HEK293 (cell line): ENCODE results near the gene TYRP1.
"Not testable (repeated sequence)": the region's sequence is repeated elsewhere in the genome, so short reads cannot be mapped to it uniquely, and the experiment has no call there.

Source experiments
- CTCF ChIA-PET: fragments of 350-600 bp; formaldehyde crosslinking; extraction: SDS; loops from one replicate; lab custom pipeline; 2021; ENCODE audit warnings: antibody characterized with exemption; lab: Yijun Ruan, JAX
- POLR2A ChIA-PET: fragments of 300-600 bp; formaldehyde crosslinking; extraction: SDS; loops from one replicate; lab custom pipeline; 2020; ENCODE audit warnings: antibody characterized with exemption, inconsistent platforms; lab: Yijun Ruan, JAX
- H3K27ac ChIP-seq: fragments of 200-500 bp; sonication (Bioruptor generic); 2 replicates; pipeline ENCODE4 v1.5.1; 2014; ENCODE audit warnings: low read depth, low read length, control low read depth, inconsistent platforms; ENCODE audit errors: extremely low read depth
- H3K36me3 ChIP-seq, 2 experiments: fragments of 200-500 bp in 1 of 2; sonication (Bioruptor generic) in 1 of 2; 1 replicate in 1 of 2; 2 replicates in 1 of 2; pipeline ENCODE4 v1.5.1; 2014 to 2017; ENCODE audit warnings: inconsistent platforms in 2 of 2, low read length in 2 of 2; ENCODE audit not compliant: control insufficient read depth in 2 of 2, insufficient read depth in 1 of 2
- H3K4me1 ChIP-seq: fragments of 200-500 bp; sonication (Bioruptor generic); 2 replicates; pipeline ENCODE4 v1.5.1; 2014; ENCODE audit warnings: mild to moderate bottlenecking, low read length, inconsistent platforms; ENCODE audit not compliant: control insufficient read depth, insufficient read depth
- H3K4me3 ChIP-seq: 2 replicates; pipeline ENCODE4 v1.5.1; 2011; ENCODE audit warnings: low read depth, mild to moderate bottlenecking, control low read depth, low read length, moderate library complexity
- H3K9me3 ChIP-seq: fragments of 200-500 bp; sonication (Bioruptor generic); 2 replicates; pipeline ENCODE4 v1.5.1; 2014; ENCODE audit warnings: low read depth, low read length, inconsistent platforms; ENCODE audit not compliant: control insufficient read depth, insufficient read depth
- BCL11A ChIP-seq: fragments of 450-650 bp; formaldehyde crosslinking; IDR thresholded peaks from 2 replicates; pipeline ENCODE4 v1.5.1; 2016; ENCODE audit warnings: low read depth, missing biosample characterization, missing genetic modification characterization
- EGR2 ChIP-seq: fragments of 450-650 bp; formaldehyde crosslinking; IDR thresholded peaks from 2 replicates; pipeline ENCODE4 v1.5.1; 2016; ENCODE audit warnings: low read depth, missing biosample characterization, missing genetic modification characterization
- GLI2 ChIP-seq: fragments of 450-650 bp; formaldehyde crosslinking; IDR thresholded peaks from 2 replicates; pipeline ENCODE4; 2017; ENCODE audit warnings: missing biosample characterization, missing genetic modification characterization, low read depth, borderline replicate concordance
- HIC1 ChIP-seq: fragments of 450-650 bp; formaldehyde crosslinking; IDR thresholded peaks from 2 replicates; pipeline ENCODE4 v1.5.1; 2016; ENCODE audit warnings: missing biosample characterization, missing genetic modification characterization
- HOXC10 ChIP-seq: sonication (generic); formaldehyde crosslinking; IDR thresholded peaks from 2 replicates; pipeline ENCODE4 v1.8.1; 2023; ENCODE audit warnings: mild to moderate bottlenecking, missing genetic modification reagents
- KLF17 ChIP-seq: fragments of 450-650 bp; formaldehyde crosslinking; IDR thresholded peaks from 2 replicates; pipeline ENCODE4 v1.5.1; 2016; ENCODE audit warnings: missing biosample characterization, missing genetic modification characterization
- MEIS1 ChIP-seq: sonication (generic); formaldehyde crosslinking; IDR thresholded peaks from 2 replicates; pipeline ENCODE4 v1.8.1; 2022; ENCODE audit warnings: missing genetic modification reagents, mild to moderate bottlenecking, borderline replicate concordance
- PRDM4 ChIP-seq: fragments of 450-650 bp; formaldehyde crosslinking; IDR thresholded peaks from 2 replicates; pipeline ENCODE4 v1.5.1; 2017; ENCODE audit warnings: missing biosample characterization, missing genetic modification characterization
- SCRT1 ChIP-seq: fragments of 450-650 bp; formaldehyde crosslinking; IDR thresholded peaks from 2 replicates; pipeline ENCODE4 v1.5.1; 2016; ENCODE audit warnings: missing biosample characterization, missing genetic modification characterization, borderline replicate concordance
- ZBTB17 ChIP-seq: fragments of 450-650 bp; formaldehyde crosslinking; IDR thresholded peaks from 2 replicates; pipeline ENCODE4 v1.5.1; 2016; ENCODE audit warnings: missing biosample characterization, missing genetic modification characterization
- ZBTB6 ChIP-seq: fragments of 450-650 bp; formaldehyde crosslinking; IDR thresholded peaks from 2 replicates; pipeline ENCODE4 v1.5.1; 2017; ENCODE audit warnings: missing biosample characterization, missing genetic modification characterization
- ZNF10 ChIP-seq: fragments of 450-650 bp; formaldehyde crosslinking; IDR thresholded peaks from 2 replicates; pipeline ENCODE4 v1.5.1; 2017; ENCODE audit warnings: missing biosample characterization, missing genetic modification characterization
- ZNF157 ChIP-seq: fragments of 450-650 bp; formaldehyde crosslinking; IDR thresholded peaks from 2 replicates; pipeline ENCODE4 v1.5.1; 2016; ENCODE audit warnings: missing biosample characterization, missing genetic modification characterization
- ZNF391 ChIP-seq: fragments of 450-650 bp; formaldehyde crosslinking; IDR thresholded peaks from 2 replicates; pipeline ENCODE4 v1.5.1; 2016; ENCODE audit warnings: low read depth, missing biosample characterization, missing genetic modification characterization, borderline replicate concordance
- ZNF394 ChIP-seq: fragments of 450-650 bp; formaldehyde crosslinking; IDR thresholded peaks from 2 replicates; pipeline ENCODE4 v1.5.1; 2016; ENCODE audit warnings: missing biosample characterization, missing genetic modification characterization, mild to moderate bottlenecking, moderate library complexity, borderline replicate concordance
- ZNF416 ChIP-seq: fragments of 450-650 bp; formaldehyde crosslinking; IDR thresholded peaks from 2 replicates; pipeline ENCODE4 v1.5.1; 2016; ENCODE audit warnings: missing biosample characterization, missing genetic modification characterization
- ZNF501 ChIP-seq: fragments of 450-650 bp; formaldehyde crosslinking; IDR thresholded peaks from 2 replicates; pipeline ENCODE4 v1.5.1; 2016; ENCODE audit warnings: missing biosample characterization, missing genetic modification characterization
- ZNF510 ChIP-seq: fragments of 450-650 bp; formaldehyde crosslinking; IDR thresholded peaks from 2 replicates; pipeline ENCODE4 v1.5.1; 2018; ENCODE audit warnings: mild to moderate bottlenecking, missing genetic modification characterization, missing biosample characterization; ENCODE audit not compliant: insufficient replicate concordance
- ZNF621 ChIP-seq: fragments of 450-650 bp; formaldehyde crosslinking; IDR thresholded peaks from 2 replicates; pipeline ENCODE4 v1.5.1; 2017; ENCODE audit warnings: missing biosample characterization, missing genetic modification characterization
- ZNF654 ChIP-seq: fragments of 450-650 bp; formaldehyde crosslinking; IDR thresholded peaks from 2 replicates; pipeline ENCODE4 v1.5.1; 2016; ENCODE audit warnings: low read depth, missing biosample characterization, missing genetic modification characterization
- ZNF747 ChIP-seq: fragments of 450-650 bp; formaldehyde crosslinking; IDR thresholded peaks from 2 replicates; pipeline ENCODE4 v1.5.1; 2016; ENCODE audit warnings: missing biosample characterization, missing genetic modification characterization

TYRP1 gene

GRCh38 chr9:12674961-12675360, 18.2 kb upstream of the TYRP1 start:
- no peak for TF ChIP-seq ZNF501 (tag by site-specific recombination)
- TF ChIP-seq ZNF510: no peak
- no peak for TF ChIP-seq MEIS1 (CRISPR knock-in tag)
- POLR2A ChIA-PET: no interaction called here
- CTCF ChIA-PET: no interaction called here

GRCh38 chr9:12677462-12678126, 15.6 kb upstream of the TYRP1 start:
- H3K36me3 ChIP-seq, H3K4me1 ChIP-seq, POLR2A ChIA-PET, H3K27ac ChIP-seq, H3K9me3 ChIP-seq, H3K4me3 ChIP-seq: not testable (repeated sequence)
- CTCF ChIA-PET: interaction anchor here (0.7 kb wide), 1 partner anchor 117 kb away, joined by 3 read pairs; no protein-coding TSS in a partner anchor

More at GRCh38 chr9:12674961-12675360, 18.2 kb upstream of the TYRP1 start:
- H3K27ac ChIP-seq: no peak overlapping the region
- H3K4me1 ChIP-seq: no peaks in the 10 kb centered on the region
- H3K4me3 ChIP-seq: no peak overlapping the region
- no peaks in the 10 kb centered on the region for H3K36me3 ChIP-seq
- H3K9me3 ChIP-seq: no peaks in the 10 kb centered on the region

- Histone ChIP-seq H3K27ac (no peak overlapping the region), H3K36me3 (no peaks in the 10 kb centered on the region), H3K9me3 (no peaks in the 10 kb centered on the region), H3K4me1 (no peaks in the 10 kb centered on the region), H3K4me3 (no peak overlapping the region)
- ChIA-PET CTCF (interaction anchor here (0.6 to 0.8 kb wide), 3 partner anchors 22 to 1973 kb away, joined by 3 to 5 read pairs (median 4); no protein-coding TSS in a partner anchor), POLR2A (no interaction called here)
- no peak for TF ChIP-seq SCRT1 (tag by site-specific recombination)
- no peak for TF ChIP-seq ZNF10 (tag by site-specific recombination)
- TF ChIP-seq GLI2 (tag by site-specific recombination): no peak
- no peak for TF ChIP-seq EGR2 (tag by site-specific recombination)
- no peak for TF ChIP-seq BCL11A (tag by site-specific recombination)
These were observed 12.8 kb upstream of the TYRP1 start for GRCh38 chr9:12680341-12680740.

GRCh38 chr9:12680757-12681156, 12.4 kb upstream of the TYRP1 start:
- Histone ChIP-seq H3K27ac (no peak overlapping the region), H3K4me3 (no peak overlapping the region), H3K36me3 (no peaks in the 10 kb centered on the region), H3K4me1 (no peaks in the 10 kb centered on the region), H3K9me3 (no peaks in the 10 kb centered on the region)
- POLR2A ChIA-PET: no interaction called here
- CTCF ChIA-PET: interaction anchor here (0.6 kb wide), 3 partner anchors 183 to 1973 kb away, joined by 3 to 5 read pairs (median 4); no protein-coding TSS in a partner anchor
- TF ChIP-seq ZNF654: no peak
- TF ChIP-seq HIC1: no peak
- no peak for TF ChIP-seq KLF17 (tag by site-specific recombination)
- no peak for TF ChIP-seq ZNF394 (tag by site-specific recombination)
- TF ChIP-seq PRDM4 (tag by site-specific recombination): no peak
- no peak for TF ChIP-seq ZBTB17 (tag by site-specific recombination)
- no peak for TF ChIP-seq ZBTB6
- no peak for TF ChIP-seq ZNF416 (tag by site-specific recombination)
- no peak for TF ChIP-seq ZNF391
- no peak for TF ChIP-seq ZNF157
- TF ChIP-seq HOXC10 (CRISPR knock-in tag): no peak
- no peak for TF ChIP-seq ZNF621 (tag by site-specific recombination)
- TF ChIP-seq ZNF747 (tag by site-specific recombination): no peak
